CD14-positive monocyte (primary cell): Measurements from ENCODE around the gene OSBP2. TPM values are rescaled to one million over a fixed set of nuclear protein-coding genes. Genes with fewer than 3 reads are reported as not detected.

Source experiments
- DNase-seq, 3 donors: peaks; one replicate each; pipeline ENCODE4 v3.0.0-alpha.2; 2011 to 2022
- H2AFZ ChIP-seq: 2 replicates; pipeline ENCODE4 v1.6.0; 2012; ENCODE audit warnings: mild to moderate bottlenecking, low read depth, low read length, inconsistent platforms; ENCODE audit not compliant: insufficient read depth, poor library complexity, severe bottlenecking
- H3K27ac ChIP-seq, 2 donors: 1 replicate in 1 of 2; 2 replicates in 1 of 2; pipeline ENCODE4 v1.5.1; 2012 to 2013; ENCODE audit warnings: low read length in 2 of 2, control low read depth in 1 of 2, inconsistent platforms in 1 of 2, low read depth in 1 of 2, mild to moderate bottlenecking in 1 of 2
- H3K27me3 ChIP-seq, 2 donors: one replicate each; pipeline versions ENCODE4 v1.6.0 to v1.6.1; 2011 to 2013; ENCODE audit warnings: low read length in 2 of 2; ENCODE audit not compliant: control insufficient read depth in 2 of 2, insufficient read depth in 2 of 2
- H3K36me3 ChIP-seq, 2 donors: replicated peaks in 1 of 2; 1 replicate in 1 of 2; 2 replicates in 1 of 2; pipeline versions ENCODE4 v1.5.1 to v1.6.1; 2012 to 2013; ENCODE audit warnings: low read length in 2 of 2, control low read depth in 1 of 2, inconsistent platforms in 1 of 2, mild to moderate bottlenecking in 1 of 2; ENCODE audit not compliant: insufficient read depth in 2 of 2, control insufficient read depth in 1 of 2
- H3K4me1 ChIP-seq, 2 donors: 1 replicate in 1 of 2; 2 replicates in 1 of 2; pipeline versions ENCODE4 v1.5.1 to v1.6.1; 2012 to 2013; ENCODE audit warnings: low read length in 2 of 2, control low read depth in 1 of 2, inconsistent platforms in 1 of 2, mild to moderate bottlenecking in 1 of 2, moderate library complexity in 1 of 2; ENCODE audit not compliant: insufficient read depth in 2 of 2, control insufficient read depth in 1 of 2
- H3K4me2 ChIP-seq: replicated peaks from 2 replicates; pipeline ENCODE3; 2012; ENCODE audit warnings: low read length, moderate library complexity, mild to moderate bottlenecking; ENCODE audit not compliant: poor library complexity, severe bottlenecking; ENCODE audit errors: extremely low read depth
- H3K4me3 ChIP-seq, 3 experiments: fragments of 200-600 bp in 1 of 3; sonication (generic) in 1 of 3; replicated peaks in 1 of 3; 1 replicate in 2 of 3; 2 replicates in 1 of 3; pipeline ENCODE4 v1.5.1; 2011 to 2013; ENCODE audit warnings: low read length in 3 of 3, mild to moderate bottlenecking in 3 of 3, control low read depth in 2 of 3, low read depth in 2 of 3, inconsistent platforms in 1 of 3, moderate library complexity in 1 of 3
- H3K79me2 ChIP-seq: 2 replicates; pipeline ENCODE4 v1.6.0; 2012; ENCODE audit warnings: mild to moderate bottlenecking, control low read depth, inconsistent platforms, low read length, moderate library complexity; ENCODE audit not compliant: insufficient read depth
- H3K9ac ChIP-seq: 2 replicates; pipeline ENCODE4 v1.6.0; 2017; ENCODE audit warnings: low read length, mild to moderate bottlenecking; ENCODE audit not compliant: insufficient read depth, poor library complexity, severe bottlenecking
- H3K9me3 ChIP-seq, 2 donors: replicated peaks in 1 of 2; 1 replicate in 1 of 2; 2 replicates in 1 of 2; pipeline versions ENCODE4 v1.5.1 to v1.6.1; 2012 to 2013; ENCODE audit warnings: low read length in 2 of 2, control low read depth in 1 of 2; ENCODE audit not compliant: control insufficient read depth in 1 of 2, insufficient read depth in 1 of 2
- H4K20me1 ChIP-seq: 2 replicates; pipeline ENCODE4 v1.6.0; 2012; ENCODE audit warnings: mild to moderate bottlenecking, low read length, control low read depth, moderate library complexity; ENCODE audit not compliant: insufficient read depth
- H3K27ac Mint-ChIP-seq, 7 donors: one replicate each; pipeline ENCODE4 v1.8.0; 2020; ENCODE audit warnings: mild to moderate bottlenecking in 7 of 7, mixed read lengths in 7 of 7, moderate library complexity in 6 of 7, inconsistent platforms in 2 of 7
- H3K27me3 Mint-ChIP-seq, 3 donors: one replicate each; pipeline ENCODE4 v1.8.0; 2021 to 2022; ENCODE audit warnings: low read depth in 3 of 3, mild to moderate bottlenecking in 3 of 3, mixed read lengths in 3 of 3, moderate library complexity in 3 of 3, inconsistent platforms in 1 of 3
- H3K36me3 Mint-ChIP-seq, 2 donors: one replicate each; pipeline ENCODE4 v1.8.0; 2020; ENCODE audit warnings: mixed read lengths in 2 of 2, inconsistent platforms in 1 of 2, mild to moderate bottlenecking in 1 of 2
- H3K4me1 Mint-ChIP-seq: one replicate; pipeline ENCODE4 v1.8.0; 2020; ENCODE audit warnings: mild to moderate bottlenecking, mixed read lengths
- H3K4me3 Mint-ChIP-seq, 2 donors: one replicate each; pipeline ENCODE4 v1.8.0; 2020; ENCODE audit warnings: mild to moderate bottlenecking in 2 of 2, mixed read lengths in 2 of 2, moderate library complexity in 1 of 2
- H3K9me3 Mint-ChIP-seq, 7 donors: one replicate each; pipeline ENCODE4 v1.8.0; 2020 to 2022; ENCODE audit warnings: mixed read lengths in 7 of 7, mild to moderate bottlenecking in 6 of 7, moderate library complexity in 6 of 7, inconsistent platforms in 2 of 7
- CTCF ChIP-seq: fragments of 200-600 bp; IDR thresholded peaks from one replicate; pipeline ENCODE4 v1.8.0; 2022; ENCODE audit warnings: antibody characterized with exemption, mild to moderate bottlenecking
- WGBS: methylation state at CpG from one replicate; pipeline ENCODE4 v1.1.5; 2013; ENCODE audit warnings: missing lambda C conversion rate; ENCODE audit not compliant: insufficient coverage; 5-methylcytosine and 5-hydroxymethylcytosine counted together
- intact Hi-C, 2 donors: fragments of 100-400 bp; cut with micrococcal nuclease; formaldehyde crosslinking; loops; one replicate each; pipeline versions ENCODE4 v1.15.0 to v1.15.1; 2023
- polyA plus RNA-seq, 3 donors: library from polyadenylated mRNA; depleted of rRNA in 1 of 3; unstranded in 2 of 3; stranded (reverse) in 1 of 3; fragments of 300-500 nt in 2 of 3; fragments of >200 nt in 1 of 3; fragmentation: Illumina TruSeq in 2 of 3; gene quantifications; 1 replicate in 2 of 3; 2 replicates in 1 of 3; pipeline ENCODE4 v1.2.3, GENCODE V29; 2012 to 2021

Gene OSBP2
- polyA plus RNA-seq, 3 donors, result 0.21 to 0.54 TPM; not detected in 1

GRCh38 chr22:30856741-30857502 is 162.2 kb downstream of the OSBP2 start:
- no peak for DNase-seq
- Mint-ChIP-seq H3K9me3 (peaks cover 6 to 19% (median 9%) of the 10 kb centered on the region in 7 donors), H3K36me3 (no peaks in the 10 kb centered on the region), H3K27me3 (peaks cover 0 to 6% (median 3%) of the 10 kb centered on the region in 3 donors), H3K4me1 (peaks cover 3% of the 10 kb centered on the region), H3K4me3 (no peak overlapping the region), H3K27ac (no peak overlapping the region)
- H4K20me1 ChIP-seq, result no peaks in the 10 kb centered on the region
- 91% methylated on average over 7 of the region's 14 CpGs for WGBS
- H3K4me1 ChIP-seq, result no peaks in the 10 kb centered on the region
- no peaks in the 10 kb centered on the region for H3K36me3 ChIP-seq
- peaks cover 4 to 9% of the 10 kb centered on the region in 2 donors for H3K9me3 ChIP-seq
- no peaks in the 10 kb centered on the region for H3K27me3 ChIP-seq
- no peaks in the 10 kb centered on the region for H3K79me2 ChIP-seq
- no peak overlapping the region for H3K27ac ChIP-seq
- H3K9ac ChIP-seq, result no peak overlapping the region
- no peak overlapping the region for H3K4me2 ChIP-seq
- H2AFZ ChIP-seq, result no peak overlapping the region
- TF ChIP-seq CTCF, result no peak
- intact Hi-C loops, result no loop called here
- H3K4me3 ChIP-seq, result no peak overlapping the region

- no peaks in the 10 kb centered on the region for H3K36me3 Mint-ChIP-seq
- intact Hi-C loops, result no loop called here
- peaks cover 4 to 9% of the 10 kb centered on the region in 2 donors for H3K9me3 ChIP-seq
- H4K20me1 ChIP-seq, result no peaks in the 10 kb centered on the region
- peaks cover 6 to 19% (median 9%) of the 10 kb centered on the region in 7 donors for H3K9me3 Mint-ChIP-seq
- H3K79me2 ChIP-seq, result no peaks in the 10 kb centered on the region
- no peak for DNase-seq
- no peak overlapping the region for H2AFZ ChIP-seq
- 96% methylated on average over 7 of the region's 13 CpGs for WGBS
- no peak overlapping the region for H3K4me3 ChIP-seq
- H3K4me3 Mint-ChIP-seq, result no peak overlapping the region
- H3K4me1 Mint-ChIP-seq, result peaks cover 3% of the 10 kb centered on the region
- H3K9ac ChIP-seq, result no peak overlapping the region
- H3K4me2 ChIP-seq, result no peak overlapping the region
- H3K27ac ChIP-seq, result no peak overlapping the region
- no peaks in the 10 kb centered on the region for H3K36me3 ChIP-seq
- H3K27ac Mint-ChIP-seq, result no peak overlapping the region
- TF ChIP-seq CTCF, result no peak
- H3K27me3 ChIP-seq, result no peaks in the 10 kb centered on the region
- peaks cover 0 to 6% (median 3%) of the 10 kb centered on the region in 3 donors for H3K27me3 Mint-ChIP-seq
- no peaks in the 10 kb centered on the region for H3K4me1 ChIP-seq
Observed at GRCh38 chr22:30857791-30858190, 163.1 kb downstream of the OSBP2 start.
